Right atrium auricular region (tissue), 2 donors: Measurements from ENCODE around the gene ERF. TPM values are rescaled to one million over a fixed set of nuclear protein-coding genes. Genes with fewer than 3 reads are reported as not detected.

Source experiments
- DNase-seq: peaks from one replicate; pipeline ENCODE4 v3.0.0-alpha.2; 2019; ENCODE audit warnings: low spot score
- H3K27ac ChIP-seq, 2 donors: fragments of 200-600 bp; sonication (generic); 1 replicate in 1 of 2; 2 replicates in 1 of 2; pipeline ENCODE4 v1.5.1; 2016 to 2019
- H3K27me3 ChIP-seq, 2 donors: fragments of 200-600 bp; sonication (generic); one replicate each; pipeline versions ENCODE4 v1.5.1 to v1.6.0; 2017 to 2019
- H3K36me3 ChIP-seq: fragments of 200-600 bp; sonication (generic); one replicate; pipeline ENCODE4 v1.5.1; 2016
- H3K4me1 ChIP-seq, 2 donors: fragments of 200-600 bp; sonication (generic); one replicate each; pipeline versions ENCODE4 v1.5.1 to v1.6.0; 2017 to 2019
- H3K4me3 ChIP-seq, 2 donors: fragments of 200-600 bp; sonication (generic); 1 replicate in 1 of 2; 2 replicates in 1 of 2; pipeline ENCODE4 v1.5.1; 2017 to 2019; ENCODE audit warnings: mild to moderate bottlenecking in 1 of 2, moderate library complexity in 1 of 2
- H3K9me3 ChIP-seq, 2 donors: fragments of 200-600 bp; sonication (generic); one replicate each; pipeline ENCODE4 v1.5.1; 2019
- CTCF ChIP-seq, 2 donors: fragments of 200-600 bp; sonication (generic); IDR thresholded peaks; one replicate each; pipeline ENCODE4 v1.5.1; 2019; ENCODE audit warnings: antibody characterized with exemption in 2 of 2
- total RNA-seq, 2 donors: library from RNA; depleted of rRNA; stranded (reverse); fragments of >200 nt; gene quantifications; one replicate each; pipeline ENCODE4 v1.1.0, GENCODE V29; 2016

Gene ERF
- total RNA-seq, 2 donors from 2014 or later = 26.8 to 34.9 TPM

- peaks cover 0 to 27% of the 10 kb centered on the region in 2 donors for H3K4me1 ChIP-seq
- H3K27ac ChIP-seq = peak overlapping the region; percentile 19 to 40
- H3K4me3 ChIP-seq = no peak overlapping the region
- no peak for DNase-seq
- H3K36me3 ChIP-seq = peaks cover 62% of the 10 kb centered on the region
- H3K9me3 ChIP-seq = no peaks in the 10 kb centered on the region
- no peaks in the 10 kb centered on the region for H3K27me3 ChIP-seq
- no peak for TF ChIP-seq CTCF (IDR thresholded peaks at IDR 0.05)
These were observed 53.2 kb downstream of the ERF start for GRCh38 chr19:42201489-42202289.

GRCh38 chr19:42200116-42200715 lies 54.7 kb downstream of the ERF start:
- Histone ChIP-seq H3K4me3 (no peak overlapping the region), H3K4me1 (peaks cover 0 to 27% of the 10 kb centered on the region in 2 donors), H3K36me3 (peaks cover 55% of the 10 kb centered on the region), H3K9me3 (no peaks in the 10 kb centered on the region), H3K27me3 (no peaks in the 10 kb centered on the region), H3K27ac (no peak overlapping the region)
- DNase-seq = no peak
- no peak for TF ChIP-seq CTCF (IDR thresholded peaks at IDR 0.05)

- TF ChIP-seq CTCF (IDR thresholded peaks at IDR 0.05) = no peak
- no peak for DNase-seq
These were observed 55.4 kb downstream of the ERF start for GRCh38 chr19:42199440-42200115.

GRCh38 chr19:42198676-42199439 lies 56.1 kb downstream of the ERF start:
- Histone ChIP-seq H3K36me3 (peaks cover 44% of the 10 kb centered on the region), H3K27ac (peak overlapping the region in 1 of 2 donors; percentile 18), H3K4me3 (no peak overlapping the region)

More at GRCh38 chr19:42199440-42200115, 55.4 kb downstream of the ERF start:
- no peaks in the 10 kb centered on the region for H3K27me3 ChIP-seq
- H3K4me1 ChIP-seq = peaks cover 0 to 27% of the 10 kb centered on the region in 2 donors
- H3K4me3 ChIP-seq = no peak overlapping the region
- H3K9me3 ChIP-seq = no peaks in the 10 kb centered on the region
- H3K36me3 ChIP-seq = peaks cover 49% of the 10 kb centered on the region
- H3K27ac ChIP-seq = peak overlapping the region; percentile 17 to 18

More at GRCh38 chr19:42198676-42199439, 56.1 kb downstream of the ERF start:
- no peaks in the 10 kb centered on the region for H3K9me3 ChIP-seq
- peaks cover 0 to 27% of the 10 kb centered on the region in 2 donors for H3K4me1 ChIP-seq
- no peaks in the 10 kb centered on the region for H3K27me3 ChIP-seq
- no peak for TF ChIP-seq CTCF (IDR thresholded peaks at IDR 0.05)
- DNase-seq = no peak

Other genes starting within 250 kb of the ERF start
- gene GRIK5, start 184.9 kb downstream of the ERF start, total RNA-seq = 10 to 100 TPM in 1 of 2 donors, 1 to 10 TPM in 1; 8.1 to 17.1 TPM
- 10 to 100 TPM in 1 of 2 donors, 1 to 10 TPM in 1; 8.1 to 13.6 TPM for gene ZNF574, start 179.0 kb downstream of the ERF start, total RNA-seq
- under 1 TPM; 0.11 to 0.83 TPM for gene POU2F2, start 122.7 kb downstream of the ERF start, total RNA-seq
- 10 to 100 TPM; 19.2 to 24.8 TPM for gene DEDD2, start 37.5 kb downstream of the ERF start, total RNA-seq
- 1 to 10 TPM; 2.6 to 5.4 TPM for gene ZNF526, start 34.8 kb downstream of the ERF start, total RNA-seq
- 10 to 100 TPM; 18.1 to 27.9 TPM for gene GSK3A, start 12.5 kb downstream of the ERF start, total RNA-seq
- gene CIC, start 14.1 kb upstream of the ERF start, total RNA-seq = 10 to 100 TPM; 27.4 to 53.5 TPM
- gene PRR19, start 47.0 kb upstream of the ERF start, total RNA-seq = under 1 TPM in 1 of 2 donors, not detected in 1; 0.59 TPM
- gene PAFAH1B3, start 47.5 kb upstream of the ERF start, total RNA-seq = 1 to 10 TPM; 2.2 to 8.2 TPM
- under 1 TPM in 1 of 2 donors, not detected in 1; 0.94 TPM for gene TMEM145, start 58.2 kb upstream of the ERF start, total RNA-seq
- 10 to 100 TPM; 24.3 to 31.2 TPM for gene MEGF8, start 70.5 kb upstream of the ERF start, total RNA-seq
- gene CNFN, start 135.2 kb upstream of the ERF start, total RNA-seq = 1 to 10 TPM in 1 of 2 donors, not detected in 1; 1.1 TPM
- gene LIPE, start 172.3 kb upstream of the ERF start, total RNA-seq = 10 to 100 TPM; 11.6 to 36.5 TPM
- gene CXCL17, start 187.8 kb upstream of the ERF start, total RNA-seq = not detected